Raji (cell line): ENCODE data around the gene PAGR1.

Experiments
- POLR2A ChIP-seq: IDR thresholded peaks from 2 replicates; pipeline ENCODE4 v1.6.1; 2011; ENCODE audit warnings: low read depth, low read length, control low read depth; ENCODE audit not compliant: insufficient read depth

PAGR1 gene

DNA sequence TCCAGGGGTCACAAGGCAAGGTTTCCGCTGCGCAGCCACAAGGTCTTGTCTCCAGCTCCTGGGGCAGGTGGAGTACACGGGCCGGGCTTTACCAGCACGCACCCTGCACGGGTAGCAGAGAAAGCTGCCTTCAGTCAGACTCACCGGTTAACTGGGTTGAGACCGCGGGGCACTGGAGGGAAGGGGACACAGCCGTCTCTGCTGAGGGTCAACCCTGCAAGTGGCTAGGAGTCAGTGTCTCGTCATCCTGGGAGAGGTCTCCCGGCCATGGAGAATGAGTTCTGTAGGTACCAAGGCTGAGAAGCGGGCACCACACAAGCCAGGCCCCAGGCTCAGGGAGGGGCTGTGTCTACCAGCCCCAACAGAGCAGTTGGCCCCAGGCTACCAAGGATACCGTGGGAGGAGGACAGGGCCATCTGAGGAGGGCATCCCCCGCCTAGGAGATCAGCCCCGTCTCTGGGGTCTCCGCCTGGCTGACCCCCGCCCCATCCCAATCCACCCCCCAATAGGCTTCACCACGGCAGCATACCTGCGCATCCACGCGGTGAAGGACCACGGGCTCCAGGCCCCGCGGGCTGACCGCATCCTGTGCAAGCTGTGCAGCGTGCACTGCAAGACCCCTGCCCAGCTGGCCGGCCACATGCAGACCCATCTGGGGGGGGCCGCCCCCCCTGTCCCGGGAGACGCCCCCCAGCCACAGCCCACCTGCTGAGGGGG is 6.8 kb upstream of the PAGR1 start:
- TF ChIP-seq POLR2A: no peak

DNA sequence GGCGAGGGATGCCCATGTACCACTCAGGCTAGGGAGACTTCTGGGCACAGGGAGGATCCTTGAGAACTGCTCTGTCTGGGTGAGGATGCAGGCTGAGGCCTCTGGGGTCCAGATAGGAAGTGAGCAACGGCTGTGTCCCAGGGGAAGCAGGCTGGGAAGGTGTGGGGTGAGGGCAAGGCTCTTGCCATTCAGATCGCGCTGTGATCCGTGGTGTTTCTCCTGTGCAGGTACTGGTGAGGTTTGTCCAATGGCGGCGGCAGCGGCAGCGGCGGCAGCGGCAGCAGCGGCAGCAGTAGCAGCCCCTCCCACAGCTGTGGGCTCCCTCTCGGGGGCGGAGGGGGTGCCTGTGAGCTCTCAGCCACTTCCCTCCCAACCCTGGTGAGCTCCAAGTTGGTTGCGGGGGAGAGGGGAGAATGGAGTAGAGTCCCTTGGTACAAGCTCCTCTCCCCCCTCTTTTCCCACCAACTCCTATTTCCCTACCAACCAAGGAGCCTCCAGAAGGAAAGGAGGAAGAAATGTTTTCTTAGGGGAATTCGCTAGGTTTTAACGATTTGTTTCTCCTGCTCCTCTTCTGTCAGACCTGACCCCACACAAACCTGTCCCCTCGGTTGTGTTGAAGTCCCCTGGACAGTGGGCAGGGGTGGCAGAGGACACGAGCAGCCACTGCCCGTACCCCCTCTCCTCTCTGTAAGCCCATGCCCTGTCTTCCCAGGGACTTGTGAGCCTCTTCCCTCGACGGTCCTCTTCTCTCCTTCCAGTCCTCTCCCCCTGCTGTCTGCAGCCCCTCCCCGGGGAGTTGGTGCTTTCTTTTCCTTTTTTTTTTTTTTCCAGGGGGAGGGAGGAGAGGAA is 5.9 kb upstream of the PAGR1 start:
- no peak for TF ChIP-seq POLR2A

DNA sequence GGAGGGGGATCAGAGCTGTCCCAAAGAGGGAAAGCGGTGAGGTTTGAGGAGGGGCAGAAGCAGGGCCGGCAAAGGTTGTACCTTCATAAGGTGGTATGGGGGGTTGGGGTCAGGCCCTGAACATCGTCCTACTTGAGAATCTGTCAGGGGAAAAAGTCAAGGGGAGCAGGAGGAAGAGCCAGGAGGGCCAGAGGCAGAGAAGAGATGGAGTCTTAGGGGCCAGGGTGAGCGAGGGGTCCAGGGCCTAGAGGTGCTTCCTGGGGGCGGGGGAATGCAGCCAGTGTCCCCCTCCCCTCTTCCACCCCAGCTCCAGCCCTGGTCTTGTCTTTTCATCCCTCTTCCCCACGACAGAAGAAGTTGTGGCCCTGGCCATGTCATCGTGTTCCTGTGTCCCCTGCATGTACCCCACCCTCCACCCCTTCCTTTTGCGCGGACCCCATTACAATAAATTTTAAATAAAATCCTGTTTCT is 5.2 kb upstream of the PAGR1 start:
- no peak for TF ChIP-seq POLR2A

DNA sequence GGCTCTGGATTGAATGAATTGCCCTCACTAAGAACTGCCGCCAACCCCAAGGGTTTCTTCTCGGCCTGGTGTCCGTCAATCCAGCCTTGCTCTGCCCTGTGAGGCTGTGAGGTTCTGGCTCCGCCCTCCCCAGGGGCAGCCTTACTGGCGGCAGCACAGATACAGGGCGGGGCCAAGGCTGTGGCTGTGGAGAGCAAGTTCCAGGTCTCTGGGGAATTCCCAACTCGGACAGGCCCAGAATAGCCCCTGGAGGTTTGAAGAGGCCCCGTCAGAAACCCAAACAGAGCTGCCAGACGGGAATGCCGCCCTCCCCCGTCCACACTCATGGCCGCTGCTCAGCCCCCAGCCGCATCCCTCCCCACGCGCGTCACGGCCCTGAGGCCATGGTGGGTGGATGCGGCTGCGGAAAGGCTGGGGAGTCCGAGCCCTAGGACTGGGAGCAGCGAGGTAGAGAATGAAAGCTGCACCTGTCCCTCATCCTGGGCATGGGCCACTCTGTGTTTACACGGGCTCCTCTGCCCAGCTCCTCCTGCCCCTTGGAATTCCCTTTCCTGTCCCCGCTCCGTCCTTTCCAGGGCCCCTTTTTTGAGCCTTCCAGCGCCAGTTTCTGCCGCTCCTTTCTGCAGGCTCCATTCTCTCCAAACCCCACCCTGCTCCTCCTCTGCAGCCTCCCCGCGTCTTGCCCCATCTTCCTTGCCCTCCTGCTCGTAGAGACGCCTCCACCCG is 4.6 kb upstream of the PAGR1 start:
- TF ChIP-seq POLR2A: peak; percentile 50; the same call in 1 of the 2 replicates

DNA sequence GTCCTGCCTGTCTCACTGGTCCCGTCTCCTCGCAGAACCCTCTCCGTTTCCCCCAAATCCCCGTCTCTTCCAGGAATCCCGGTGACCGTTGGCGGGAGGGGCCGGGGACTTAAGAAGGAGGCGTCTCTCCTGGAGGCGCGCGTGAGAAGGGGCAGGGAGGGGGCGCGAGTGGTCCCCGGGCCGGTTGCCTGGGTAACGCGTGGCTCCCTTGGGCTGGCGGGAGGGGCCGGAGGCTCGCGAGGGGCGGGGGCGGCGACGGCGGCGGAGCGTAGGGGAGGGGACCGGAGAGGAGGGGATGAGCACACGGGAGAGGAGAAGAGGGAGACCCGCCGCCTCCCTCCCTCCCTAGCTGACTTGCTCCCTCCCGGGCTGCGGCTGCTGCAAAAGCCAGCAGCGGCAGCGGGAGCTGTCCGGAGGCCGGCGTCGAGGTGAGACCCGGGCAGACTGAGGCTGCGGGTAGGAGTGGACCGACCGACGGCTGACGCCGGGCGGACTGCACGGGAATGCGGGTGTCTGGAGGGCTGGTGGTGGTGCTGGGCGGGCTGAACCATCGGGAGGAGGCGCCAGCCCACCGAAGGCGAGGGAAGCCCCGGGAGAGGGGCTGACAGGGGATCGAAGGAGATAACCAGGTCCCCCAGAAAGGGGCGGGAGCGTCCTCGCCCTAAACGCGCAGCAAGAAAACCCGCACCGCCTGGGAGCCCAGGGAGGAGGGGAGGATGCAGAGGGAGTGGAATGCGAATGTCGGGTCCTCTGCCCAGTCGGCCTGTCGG is 3.9 kb upstream of the PAGR1 start, which contains the start of gene PRRT2:
Gene PRRT2, plus strand, starts transcription at position 298 of the 770 bp plus-strand sequence. CDS start 862 bp downstream, outside the sequence.
- no peak for TF ChIP-seq POLR2A

DNA sequence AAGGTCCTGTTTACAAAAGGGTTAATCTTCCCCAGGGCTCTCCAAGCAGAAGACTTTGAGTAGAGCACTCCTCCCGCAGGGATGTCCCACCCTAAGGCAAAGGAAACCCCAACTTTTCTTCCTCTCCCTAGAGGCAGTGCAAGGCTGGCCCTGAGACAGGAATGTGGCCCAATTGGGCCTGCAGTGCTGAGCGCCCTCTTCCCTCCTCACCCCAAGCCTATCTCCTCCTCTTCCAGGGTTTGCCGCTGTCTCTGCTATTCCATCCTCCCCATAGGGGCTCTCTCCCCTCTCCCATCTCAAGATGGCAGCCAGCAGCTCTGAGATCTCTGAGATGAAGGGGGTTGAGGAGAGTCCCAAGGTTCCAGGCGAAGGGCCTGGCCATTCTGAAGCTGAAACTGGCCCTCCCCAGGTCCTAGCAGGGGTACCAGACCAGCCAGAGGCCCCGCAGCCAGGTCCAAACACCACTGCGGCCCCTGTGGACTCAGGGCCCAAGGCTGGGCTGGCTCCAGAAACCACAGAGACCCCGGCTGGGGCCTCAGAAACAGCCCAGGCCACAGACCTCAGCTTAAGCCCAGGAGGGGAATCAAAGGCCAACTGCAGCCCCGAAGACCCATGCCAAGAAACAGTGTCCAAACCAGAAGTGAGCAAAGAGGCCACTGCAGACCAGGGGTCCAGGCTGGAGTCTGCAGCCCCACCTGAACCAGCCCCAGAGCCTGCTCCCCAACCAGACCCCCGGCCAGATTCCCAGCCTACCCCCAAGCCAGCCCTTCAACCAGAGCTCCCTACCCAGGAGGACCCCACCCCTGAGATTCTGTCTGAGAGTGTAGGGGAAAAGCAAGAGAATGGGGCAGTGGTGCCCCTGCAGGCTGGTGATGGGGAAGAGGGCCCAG is 3.0 kb upstream of the PAGR1 start:
- TF ChIP-seq POLR2A: no peak

DNA sequence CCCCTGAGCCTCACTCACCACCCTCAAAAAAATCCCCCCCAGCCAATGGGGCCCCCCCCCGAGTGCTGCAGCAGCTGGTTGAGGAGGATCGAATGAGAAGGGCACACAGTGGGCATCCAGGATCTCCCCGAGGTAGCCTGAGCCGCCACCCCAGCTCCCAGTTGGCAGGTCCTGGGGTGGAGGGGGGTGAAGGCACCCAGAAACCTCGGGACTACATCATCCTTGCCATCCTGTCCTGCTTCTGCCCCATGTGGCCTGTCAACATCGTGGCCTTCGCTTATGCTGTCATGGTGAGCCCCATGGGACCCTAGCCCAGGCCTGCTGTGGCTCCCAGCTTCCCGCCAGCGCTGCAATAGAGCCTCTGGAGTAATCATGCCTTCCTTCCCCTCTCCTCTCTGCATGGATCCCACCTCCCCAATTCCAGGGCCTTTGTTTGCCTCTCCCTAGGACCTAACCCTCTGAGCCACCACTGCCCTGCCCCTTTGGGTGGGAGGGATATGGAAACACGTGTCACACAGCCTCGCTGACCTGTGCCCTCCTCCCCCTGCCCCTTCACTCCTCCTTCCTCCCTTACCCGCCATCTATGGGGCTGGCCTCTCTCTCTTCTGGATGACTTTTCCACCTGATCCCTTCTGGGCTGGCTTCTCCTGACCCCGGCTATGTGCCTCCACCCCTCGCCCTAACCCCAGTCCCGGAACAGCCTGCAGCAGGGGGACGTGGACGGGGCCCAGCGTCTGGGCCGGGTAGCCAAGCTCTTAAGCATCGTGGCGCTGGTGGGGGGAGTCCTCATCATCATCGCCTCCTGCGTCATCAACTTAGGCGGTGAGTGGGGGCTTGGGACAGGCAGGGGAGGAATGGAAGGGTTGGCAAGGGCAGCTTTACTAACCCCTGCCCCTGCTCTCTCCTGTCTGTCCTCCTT is 2.0 kb upstream of the PAGR1 start:
- no peak for TF ChIP-seq POLR2A

DNA sequence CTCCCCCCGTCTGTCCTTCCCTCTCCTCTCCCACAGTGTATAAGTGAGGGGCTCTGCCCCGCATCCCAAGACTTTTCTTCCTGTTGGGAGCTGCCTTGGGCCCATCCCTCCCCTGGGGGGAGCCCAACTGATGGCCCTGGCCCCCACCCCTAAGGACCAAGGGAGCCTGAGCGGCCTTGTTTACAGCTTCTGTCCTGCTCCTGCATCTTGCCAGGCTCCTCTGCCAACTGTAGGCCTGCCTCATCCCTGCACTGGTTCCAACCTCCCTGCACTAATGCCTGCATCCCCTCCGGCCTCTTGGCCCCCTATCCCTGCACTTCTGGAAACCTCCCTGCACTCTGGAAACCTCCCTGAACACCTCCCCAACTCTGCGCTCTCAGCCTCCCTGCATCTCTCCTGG is 1.4 kb upstream of the PAGR1 start:
- no peak for TF ChIP-seq POLR2A

DNA sequence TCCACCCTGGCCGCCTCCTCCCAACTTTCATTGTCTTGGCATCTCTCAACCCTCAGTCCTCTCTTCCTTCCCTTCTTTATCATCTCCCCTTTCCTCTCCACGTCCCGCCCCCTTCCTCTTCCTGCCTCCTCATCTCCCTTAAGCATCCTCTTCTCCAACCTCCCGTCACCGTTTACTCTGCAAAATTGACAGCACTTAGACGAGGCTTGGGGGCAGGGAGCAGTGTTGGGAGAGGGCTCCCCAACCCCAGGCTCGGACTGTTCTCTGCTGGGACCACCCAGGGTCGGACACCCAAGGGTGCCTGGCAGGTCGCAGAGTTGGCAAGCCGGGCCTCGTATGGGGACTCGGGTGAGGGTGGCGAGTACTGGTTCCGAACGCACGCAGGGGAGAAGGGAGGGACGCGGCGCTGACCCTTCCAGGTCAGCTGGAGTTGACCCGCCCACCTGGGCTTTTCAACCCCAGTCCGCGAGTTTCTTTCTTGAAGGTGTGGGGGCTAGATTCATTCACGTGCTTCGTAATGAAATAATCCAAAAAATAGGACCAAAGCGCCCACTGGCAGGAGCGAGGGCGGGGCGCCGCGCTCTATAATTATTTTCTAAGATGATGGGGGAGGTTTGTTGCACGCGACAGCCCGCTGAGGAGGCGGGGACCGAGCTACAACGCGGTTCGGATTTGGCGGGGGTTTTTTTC is 775 bp upstream of the PAGR1 start:
- no peak for TF ChIP-seq POLR2A

DNA sequence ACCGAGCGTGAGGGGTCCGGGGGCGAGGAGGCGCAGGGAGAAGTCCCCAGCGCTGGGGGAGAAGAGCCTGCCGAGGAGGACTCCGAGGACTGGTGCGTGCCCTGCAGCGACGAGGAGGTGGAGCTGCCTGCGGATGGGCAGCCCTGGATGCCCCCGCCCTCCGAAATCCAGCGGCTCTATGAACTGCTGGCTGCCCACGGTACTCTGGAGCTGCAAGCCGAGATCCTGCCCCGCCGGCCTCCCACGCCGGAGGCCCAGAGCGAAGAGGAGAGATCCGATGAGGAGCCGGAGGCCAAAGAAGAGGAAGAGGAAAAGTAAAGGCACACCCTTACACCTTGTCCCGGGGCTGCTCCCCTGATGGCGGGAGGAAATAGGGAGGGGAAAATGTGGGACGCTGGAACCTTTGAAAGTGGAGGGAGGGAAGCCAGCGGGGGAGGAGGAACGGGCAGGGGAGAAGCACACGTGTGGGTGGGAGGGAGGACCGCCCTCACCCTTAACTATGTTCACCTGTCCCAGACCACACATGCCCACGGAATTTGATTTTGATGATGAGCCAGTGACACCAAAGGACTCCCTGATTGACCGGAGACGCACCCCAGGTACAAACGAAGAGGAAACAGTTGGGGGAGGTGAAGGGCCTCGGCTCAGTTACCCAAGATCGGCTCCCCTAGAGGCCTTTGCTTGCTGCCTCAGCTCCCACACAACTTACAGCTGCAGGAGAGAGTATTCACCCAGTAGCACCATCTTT is 916 bp downstream of the PAGR1 start:
- TF ChIP-seq POLR2A: no peak

DNA sequence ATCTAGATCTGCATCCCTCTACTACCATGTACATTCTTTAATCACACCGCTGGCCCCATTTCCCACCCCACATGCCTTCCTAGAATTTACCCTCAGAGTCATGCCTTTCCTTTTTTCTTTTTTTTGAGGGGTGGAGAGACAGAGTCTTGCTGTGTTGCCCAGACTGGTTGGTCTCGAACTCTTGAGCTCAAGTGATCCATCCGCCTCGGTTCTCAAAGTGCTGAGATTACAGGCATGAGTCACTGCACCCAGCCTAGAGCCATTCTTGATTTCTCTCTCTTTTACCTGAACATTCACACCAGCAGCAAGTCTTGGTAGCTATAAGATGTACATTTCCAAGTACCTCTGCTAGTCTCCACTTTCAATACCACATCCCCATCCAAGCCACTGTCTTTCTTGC is 2.1 kb downstream of the PAGR1 start:
- TF ChIP-seq POLR2A: no peak
